Lower lobe of right lung (tissue), 2 donors: ENCODE measurements around the gene OR7G3. TPM values are rescaled to one million over a fixed set of nuclear protein-coding genes. Genes with fewer than 3 reads are reported as not detected.

Experiments used
- ATAC-seq, 2 donors: fragments of 200-7000 bp; cut with Tn5 transposase; one replicate each; pipeline ENCODE4 v1.9.1; 2020 to 2022; ENCODE audit warnings: mild to moderate bottlenecking in 2 of 2, moderate library complexity in 2 of 2
- DNase-seq: peaks from one replicate; pipeline ENCODE4 v3.0.0-alpha.2; 2020
- H3K27ac ChIP-seq: fragments of 200-600 bp; one replicate; pipeline ENCODE4 v1.8.0; 2022
- H3K27me3 ChIP-seq: fragments of 200-600 bp; one replicate; pipeline ENCODE4 v1.8.0; 2022; ENCODE audit warnings: low read depth
- H3K36me3 ChIP-seq: fragments of 200-600 bp; one replicate; pipeline ENCODE4 v1.8.0; 2022; ENCODE audit warnings: mild to moderate bottlenecking
- H3K4me1 ChIP-seq: fragments of 200-600 bp; one replicate; pipeline ENCODE4 v1.8.0; 2022
- H3K4me3 ChIP-seq: fragments of 200-600 bp; one replicate; pipeline ENCODE4 v1.8.0; 2022; ENCODE audit warnings: mild to moderate bottlenecking
- H3K9me3 ChIP-seq: fragments of 200-600 bp; one replicate; pipeline ENCODE4 v1.8.0; 2022
- CTCF ChIP-seq: fragments of 200-600 bp; IDR thresholded peaks from one replicate; pipeline ENCODE4 v1.8.0; 2022; ENCODE audit warnings: antibody characterized with exemption, mild to moderate bottlenecking
- intact Hi-C: fragments of 100-400 bp; cut with DNase I; formaldehyde crosslinking; loops from one replicate; pipeline ENCODE4 v1.11.0; 2022
- total RNA-seq: library from RNA; stranded (reverse); fragmentation: NEBNext Ultra II Directional; extraction: Animal tissue kit (Norgen Biotek cat#: 25700); gene quantifications from one replicate; pipeline ENCODE4 v1.2.1, GENCODE V29; 2021
- donor health status: DM: no; HTN: yes; CAD: no; lungs with severe emphysema.

The OR7G3 gene
- total RNA-seq, 1 donor from 2014 or later: not detected

GRCh38 chr19:9161427-9161826 is 34.7 kb upstream of the OR7G3 start:
- no peak for ATAC-seq

GRCh38 chr19:9159891-9160290 is 33.1 kb upstream of the OR7G3 start:
- no peak for DNase-seq
- Histone ChIP-seq H3K27ac (no peak overlapping the region), H3K9me3 (peaks cover 41% of the 10 kb centered on the region), H3K4me1 (no peaks in the 10 kb centered on the region), H3K4me3 (no peak overlapping the region), H3K27me3 (no peaks in the 10 kb centered on the region), H3K36me3 (peaks cover 80% of the 10 kb centered on the region)
- TF ChIP-seq CTCF: no peak
- ATAC-seq: peak in 1 of 2 donors; percentile 23
- intact Hi-C loops: no loop called here

More at GRCh38 chr19:9161427-9161826, 34.7 kb upstream of the OR7G3 start:
- intact Hi-C loops: no loop called here
- Histone ChIP-seq H3K4me3 (no peak overlapping the region), H3K36me3 (peaks cover 72% of the 10 kb centered on the region), H3K9me3 (peaks cover 34% of the 10 kb centered on the region), H3K27ac (no peak overlapping the region), H3K27me3 (no peaks in the 10 kb centered on the region), H3K4me1 (no peaks in the 10 kb centered on the region)
- no peak for DNase-seq
- TF ChIP-seq CTCF: no peak

GRCh38 chr19:9156304-9156703 is 29.6 kb upstream of the OR7G3 start:
- TF ChIP-seq CTCF: no peak
- H3K27ac ChIP-seq: no peak overlapping the region
- no peaks in the 10 kb centered on the region for H3K27me3 ChIP-seq
- H3K36me3 ChIP-seq: peaks cover 65% of the 10 kb centered on the region
- ATAC-seq (no peak), DNase-seq (no peak)
- H3K4me3 ChIP-seq: no peak overlapping the region
- H3K9me3 ChIP-seq: peaks cover 57% of the 10 kb centered on the region
- no peaks in the 10 kb centered on the region for H3K4me1 ChIP-seq
- intact Hi-C loops: no loop called here

GRCh38 chr19:9155591-9155990 is 28.8 kb upstream of the OR7G3 start:
- intact Hi-C loops: no loop called here
- H3K36me3 ChIP-seq: peaks cover 58% of the 10 kb centered on the region
- no peaks in the 10 kb centered on the region for H3K27me3 ChIP-seq
- ATAC-seq (no peak), DNase-seq (no peak)
- no peak overlapping the region for H3K4me3 ChIP-seq
- H3K4me1 ChIP-seq: no peaks in the 10 kb centered on the region
- no peak for TF ChIP-seq CTCF
- peaks cover 50% of the 10 kb centered on the region for H3K9me3 ChIP-seq
- H3K27ac ChIP-seq: no peak overlapping the region

- no peaks in the 10 kb centered on the region for H3K4me1 ChIP-seq
- intact Hi-C loops: no loop called here
- H3K9me3 ChIP-seq: peaks cover 35% of the 10 kb centered on the region
- no peak overlapping the region for H3K4me3 ChIP-seq
- no peaks in the 10 kb centered on the region for H3K27me3 ChIP-seq
- no peak for DNase-seq
- ATAC-seq: no peak
- peaks cover 22% of the 10 kb centered on the region for H3K36me3 ChIP-seq
- H3K27ac ChIP-seq: no peak overlapping the region
- no peak for TF ChIP-seq CTCF
These were observed 24.6 kb upstream of the OR7G3 start for GRCh38 chr19:9151367-9151766.

- Histone ChIP-seq H3K9me3 (peaks cover 42% of the 10 kb centered on the region), H3K27me3 (no peaks in the 10 kb centered on the region), H3K36me3 (peaks cover 15% of the 10 kb centered on the region), H3K4me1 (no peaks in the 10 kb centered on the region), H3K27ac (no peak overlapping the region), H3K4me3 (no peak overlapping the region)
- intact Hi-C loops: no loop called here
- ATAC-seq: no peak
- TF ChIP-seq CTCF: no peak
- no peak for DNase-seq
These were observed 23.9 kb upstream of the OR7G3 start for GRCh38 chr19:9150650-9151049.
